ACC112 (cell line): ENCODE results near the gene DBF4B.
"Not testable (repeated sequence)": the region's sequence is repeated elsewhere in the genome, so short reads cannot be mapped to it uniquely, and the experiment has no call there.

Experiments used
- H2AFZ ChIP-seq: fragments of 200-600 bp; sonication (generic); one replicate; pipeline ENCODE4 v1.6.0; 2017; ENCODE audit warnings: antibody characterized with exemption, low read length; ENCODE audit not compliant: unreplicated experiment
- H3K27ac ChIP-seq: fragments of 200-600 bp; sonication (generic); 2 replicates; pipeline ENCODE4 v1.5.1; 2014; ENCODE audit warnings: low read depth, mild to moderate bottlenecking, antibody characterized with exemption, low read length, moderate library complexity
- H3K27me3 ChIP-seq: fragments of 200-600 bp; sonication (generic); 2 replicates; pipeline ENCODE4 v1.6.1; 2014; ENCODE audit warnings: mild to moderate bottlenecking, antibody characterized with exemption, low read length, moderate library complexity, mixed read lengths; ENCODE audit not compliant: insufficient read depth
- H3K36me3 ChIP-seq: fragments of 200-600 bp; sonication (generic); 2 replicates; pipeline ENCODE4 v1.6.1; 2016; ENCODE audit warnings: mild to moderate bottlenecking, antibody characterized with exemption, low read length, moderate library complexity, mixed read lengths; ENCODE audit not compliant: insufficient read depth
- H3K4me1 ChIP-seq: fragments of 200-600 bp; sonication (generic); one replicate; pipeline ENCODE4 v1.6.1; 2016; ENCODE audit warnings: low read length, mixed read lengths; ENCODE audit not compliant: insufficient read depth, unreplicated experiment, control insufficient read depth
- H3K4me3 ChIP-seq: fragments of 200-600 bp; sonication (generic); 2 replicates; pipeline ENCODE4 v1.5.1; 2014; ENCODE audit warnings: mild to moderate bottlenecking, low read depth, low read length
- H3K79me2 ChIP-seq: fragments of 200-600 bp; sonication (generic); one replicate; pipeline ENCODE4 v1.6.0; 2016; ENCODE audit warnings: low read length; ENCODE audit not compliant: control insufficient read depth, unreplicated experiment, insufficient read depth

DBF4B gene

DNA sequence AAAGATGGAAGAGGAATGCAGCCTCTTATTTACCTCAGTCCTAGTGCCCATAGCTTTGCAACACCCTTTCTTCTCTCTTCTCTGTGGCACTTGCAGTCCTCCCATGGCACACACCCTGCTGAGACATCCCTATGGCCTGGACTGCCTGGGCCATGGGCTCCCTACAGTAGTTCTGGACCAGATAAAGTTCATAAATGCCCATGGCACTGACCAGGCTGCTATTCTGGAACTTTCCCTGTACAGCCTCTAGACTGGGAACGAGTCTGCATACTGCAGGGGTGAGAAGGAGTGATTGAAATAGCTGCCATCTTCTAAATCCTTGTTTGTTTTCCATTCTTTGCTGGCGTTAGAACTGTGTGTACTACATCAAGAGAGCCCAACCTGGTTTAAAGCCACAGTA is 25.8 kb downstream of the DBF4B start:
- H3K79me2 ChIP-seq = no peaks in the 10 kb centered on the region
- no peak overlapping the region for H2AFZ ChIP-seq
- H3K27me3 ChIP-seq = no peaks in the 10 kb centered on the region
- H3K36me3 ChIP-seq = no peaks in the 10 kb centered on the region
- no peak overlapping the region for H3K27ac ChIP-seq
- no peak overlapping the region for H3K4me3 ChIP-seq
- H3K4me1 ChIP-seq = no peaks in the 10 kb centered on the region

DNA sequence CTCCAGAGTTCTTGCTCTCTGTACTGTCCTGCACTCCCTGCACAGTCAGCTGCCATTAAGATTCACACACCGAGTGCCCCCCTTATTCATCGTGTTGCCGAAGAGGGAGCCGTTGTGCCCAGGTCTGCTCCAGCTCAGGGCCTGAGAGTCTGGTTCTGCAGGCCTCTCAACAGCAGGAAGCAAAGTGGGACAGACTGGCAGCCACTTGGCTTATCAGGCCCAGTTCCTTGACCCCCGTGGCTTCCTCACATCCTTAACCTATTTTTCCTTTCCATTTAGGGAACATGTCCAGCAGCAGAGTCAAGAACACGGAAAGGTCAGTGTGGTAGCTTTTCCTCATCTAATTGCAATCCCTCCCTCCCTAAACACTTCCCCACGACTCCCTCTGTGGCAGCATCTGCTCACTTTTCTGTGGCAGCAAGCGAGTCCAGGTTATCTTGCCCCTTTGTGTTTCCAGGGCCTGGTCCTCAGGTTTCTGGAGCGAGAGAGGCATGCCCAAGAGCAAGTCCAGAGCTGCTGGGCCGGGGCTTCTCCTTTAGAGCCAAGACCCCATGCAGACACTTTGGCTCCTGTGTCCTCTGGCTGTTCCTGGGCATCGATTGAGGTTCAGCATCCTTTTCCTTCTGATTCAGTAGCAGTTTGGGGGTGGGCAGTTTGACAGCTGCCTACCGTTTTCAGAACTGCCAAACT is 28.2 kb downstream of the DBF4B start:
- H3K27me3 ChIP-seq = no peaks in the 10 kb centered on the region
- no peak overlapping the region for H3K27ac ChIP-seq
- H3K4me3 ChIP-seq = no peak overlapping the region
- no peak overlapping the region for H2AFZ ChIP-seq
- H3K4me1 ChIP-seq = no peaks in the 10 kb centered on the region
- no peaks in the 10 kb centered on the region for H3K79me2 ChIP-seq
- H3K36me3 ChIP-seq = peaks cover 2% of the 10 kb centered on the region; the same call in 1 of the 2 replicates

DNA sequence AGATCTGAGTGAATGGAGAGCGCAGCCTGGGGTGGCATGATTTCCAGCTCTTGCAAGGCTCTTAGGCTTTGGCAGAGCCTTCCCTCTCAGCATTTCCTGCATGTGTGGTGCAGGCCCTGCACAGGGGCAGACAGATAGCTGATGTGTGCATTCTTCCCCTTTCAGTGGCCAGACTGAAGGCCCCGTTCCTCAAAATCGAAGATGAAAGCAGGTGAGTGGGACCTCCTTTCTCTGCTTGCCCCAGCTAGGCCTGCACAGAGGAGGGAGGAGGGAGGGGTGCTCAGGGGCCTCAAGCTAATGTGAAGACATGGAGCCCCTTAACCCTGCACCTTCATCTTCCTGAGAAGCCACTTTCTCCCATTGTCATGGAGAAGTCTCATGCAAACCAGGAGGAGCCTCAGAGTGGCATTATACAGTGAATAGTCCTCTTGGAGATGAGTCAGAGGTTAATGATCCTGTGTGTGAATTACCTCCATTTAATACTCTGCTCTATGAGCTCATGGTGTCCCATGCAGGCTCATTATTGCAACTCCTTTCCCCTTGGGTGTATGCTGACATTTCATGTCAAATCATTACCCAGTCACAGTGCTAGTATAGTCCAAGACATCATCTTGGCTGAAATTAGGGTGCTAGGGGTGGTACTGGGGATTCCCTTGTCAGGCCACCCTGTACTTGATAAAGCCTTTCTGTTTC is 29.9 kb downstream of the DBF4B start:
- Histone ChIP-seq H3K27me3 (no peaks in the 10 kb centered on the region), H3K4me1 (no peaks in the 10 kb centered on the region), H3K36me3 (peaks cover 2% of the 10 kb centered on the region; the same call in 1 of the 2 replicates), H2AFZ (no peak overlapping the region), H3K79me2 (no peaks in the 10 kb centered on the region), H3K4me3 (no peak overlapping the region), H3K27ac (no peak overlapping the region)

DNA sequence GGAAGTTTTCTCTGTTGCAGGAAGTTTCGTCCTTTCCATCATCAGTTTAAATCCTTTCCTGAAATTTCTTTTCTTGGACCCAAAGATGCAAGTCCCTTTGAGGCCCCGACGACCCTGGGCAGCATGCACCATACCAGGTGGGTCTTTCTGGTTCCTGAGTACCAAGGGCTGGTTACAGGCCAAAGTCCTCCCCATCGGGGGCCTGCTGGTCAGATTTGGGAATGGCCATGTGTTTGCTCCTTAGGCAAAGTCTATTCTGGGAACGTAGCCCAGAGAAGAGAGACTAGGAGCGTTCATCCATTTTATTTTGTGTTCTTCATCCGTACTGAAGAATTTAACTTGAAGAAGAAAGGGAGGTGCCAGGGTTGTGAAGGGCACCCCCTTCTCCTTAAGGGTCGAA is 32.9 kb downstream of the DBF4B start:
- Histone ChIP-seq H3K27me3 (no peaks in the 10 kb centered on the region), H3K27ac (no peak overlapping the region), H3K4me3 (no peak overlapping the region), H2AFZ (no peak overlapping the region), H3K79me2 (no peaks in the 10 kb centered on the region), H3K36me3 (peaks cover 2% of the 10 kb centered on the region; the same call in 1 of the 2 replicates), H3K4me1 (no peaks in the 10 kb centered on the region)

DNA sequence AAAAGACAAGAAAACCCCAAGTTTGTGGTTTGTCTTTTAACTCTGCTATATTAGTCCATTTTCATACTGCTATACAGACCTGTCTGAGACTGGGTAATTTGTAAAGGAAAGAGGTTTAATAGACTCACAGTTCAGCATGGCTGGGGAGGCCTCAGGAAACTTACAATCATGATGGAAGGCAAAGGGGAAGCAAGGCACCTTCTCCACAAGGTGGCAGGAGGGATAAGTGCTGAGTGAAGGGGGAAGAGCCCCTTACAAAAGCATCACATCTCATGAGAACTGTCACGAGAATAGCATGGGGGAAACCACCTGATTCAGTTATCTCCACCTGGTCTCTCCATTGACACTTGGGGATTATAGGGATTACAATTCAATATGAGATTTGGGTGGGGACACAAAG is 36.8 kb downstream of the DBF4B start:
- Histone ChIP-seq H3K27ac (no peak overlapping the region), H3K79me2 (no peaks in the 10 kb centered on the region), H3K27me3 (no peaks in the 10 kb centered on the region), H3K4me3 (no peak overlapping the region), H2AFZ (no peak overlapping the region), H3K4me1 (no peaks in the 10 kb centered on the region), H3K36me3 (peaks cover 2% of the 10 kb centered on the region; the same call in 1 of the 2 replicates)

DNA sequence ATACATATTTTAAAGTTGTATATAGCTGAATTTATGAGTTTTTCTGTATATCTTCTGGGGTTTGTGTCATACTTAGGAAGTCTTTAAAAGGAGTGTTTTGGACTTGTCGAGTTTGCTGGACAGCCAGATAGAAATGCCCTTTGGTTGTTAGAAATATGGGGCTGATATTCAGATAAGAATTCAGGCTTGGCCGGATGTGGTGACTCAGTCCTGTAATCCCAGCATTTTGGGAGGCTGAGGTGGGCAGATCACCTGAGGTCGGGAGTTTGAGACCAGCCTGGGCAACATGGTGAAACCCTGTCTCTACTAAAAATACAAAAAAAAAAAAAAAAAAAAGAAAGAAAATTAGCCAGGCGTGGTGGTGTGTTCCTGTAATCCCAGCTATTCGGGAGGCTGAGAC is 37.3 kb downstream of the DBF4B start:
- not testable (repeated sequence) for H3K4me3 ChIP-seq, H3K4me1 ChIP-seq, H3K27me3 ChIP-seq, H2AFZ ChIP-seq, H3K27ac ChIP-seq, H3K36me3 ChIP-seq, H3K79me2 ChIP-seq

DNA sequence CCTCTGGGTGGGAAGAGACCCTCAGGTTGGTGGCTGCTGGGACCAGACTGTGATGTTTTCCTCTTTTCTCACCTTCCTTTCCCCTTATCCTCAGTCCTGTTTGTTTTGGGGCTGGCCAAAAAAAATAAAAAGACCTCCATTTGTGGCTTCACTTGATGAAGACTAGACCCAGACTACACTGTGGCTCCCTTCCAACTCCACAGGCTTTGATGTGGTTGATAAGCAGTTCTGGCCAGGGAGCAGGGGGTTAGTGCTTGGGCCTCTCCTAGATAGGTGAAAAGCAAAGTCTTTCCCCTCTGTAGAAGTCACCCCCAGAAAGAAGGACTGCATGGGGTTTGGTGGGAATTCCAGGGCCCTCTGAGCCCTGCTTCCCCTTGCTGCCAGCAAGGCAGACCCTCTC is 39.1 kb downstream of the DBF4B start:
- Histone ChIP-seq H3K36me3 (no peaks in the 10 kb centered on the region), H3K27me3 (no peaks in the 10 kb centered on the region), H3K4me1 (no peaks in the 10 kb centered on the region), H3K79me2 (no peaks in the 10 kb centered on the region), H3K4me3 (no peak overlapping the region), H3K27ac (no peak overlapping the region), H2AFZ (no peak overlapping the region)

DNA sequence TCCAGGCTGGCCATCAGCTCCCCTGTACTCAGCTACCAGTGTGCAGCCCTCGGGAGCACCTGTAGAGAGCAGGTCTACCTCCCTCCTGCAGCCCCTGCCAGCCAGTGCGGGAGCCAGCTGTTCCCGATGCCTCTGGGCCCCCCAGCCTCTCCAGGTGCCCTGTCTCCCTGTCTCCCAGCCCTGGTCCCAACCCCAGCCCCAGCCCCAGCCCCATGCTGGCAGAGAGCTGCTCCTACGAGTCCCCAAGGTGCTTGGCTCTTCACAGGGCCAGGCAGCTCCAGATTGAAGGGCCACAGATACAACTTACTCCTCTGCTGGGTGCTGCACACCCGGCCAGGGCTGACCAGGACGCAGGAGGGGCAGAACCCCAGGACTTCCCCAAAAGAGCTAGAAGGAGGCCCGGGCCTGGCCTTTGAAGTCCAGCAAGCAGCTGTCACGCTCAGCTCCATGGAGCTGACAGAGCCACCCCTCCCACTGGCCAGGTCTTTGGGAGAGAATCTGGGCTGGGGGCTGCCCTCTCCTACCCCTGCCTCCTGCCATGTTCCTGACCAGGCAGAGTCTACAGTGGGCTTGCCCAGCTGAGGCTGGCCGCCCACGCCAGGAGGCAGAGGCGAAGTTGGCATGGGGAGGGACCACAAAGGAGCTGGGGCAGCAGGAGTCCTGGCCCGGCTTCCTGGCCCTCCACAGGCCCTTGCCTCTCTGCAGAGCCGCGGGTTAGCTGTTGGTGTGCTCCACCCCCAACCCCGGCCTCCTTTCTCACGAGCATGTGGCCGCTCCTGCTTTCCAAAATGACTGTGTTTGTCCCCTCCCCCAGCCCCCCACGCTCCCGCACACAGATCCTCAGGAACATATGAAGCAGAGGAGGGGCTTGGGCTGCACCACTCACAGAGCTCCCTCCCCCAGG is 40.9 kb downstream of the DBF4B start:
- H3K79me2 ChIP-seq = no peaks in the 10 kb centered on the region
- H3K36me3 ChIP-seq = no peaks in the 10 kb centered on the region

DNA sequence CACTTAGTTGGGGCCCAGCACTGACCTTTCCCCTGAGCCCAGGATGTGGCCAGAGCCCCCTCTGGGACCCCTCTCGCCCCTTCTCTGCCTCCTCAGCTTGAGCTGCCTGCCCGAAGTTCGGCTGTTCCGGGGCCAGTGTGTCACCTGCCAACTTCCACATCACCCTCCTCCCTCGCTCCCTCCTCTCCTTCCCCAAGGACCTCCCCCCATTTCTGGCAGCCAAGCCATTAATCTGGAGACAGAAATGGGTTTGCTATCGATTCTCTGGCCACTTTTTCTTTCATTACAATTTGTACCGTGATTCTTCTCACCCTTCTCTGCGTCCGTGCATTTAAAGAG is 41.5 kb downstream of the DBF4B start:
- Histone ChIP-seq H3K36me3 (no peaks in the 10 kb centered on the region), H2AFZ (no peak overlapping the region), H3K4me3 (no peak overlapping the region), H3K79me2 (no peaks in the 10 kb centered on the region), H3K27ac (no peak overlapping the region), H3K4me1 (no peaks in the 10 kb centered on the region), H3K27me3 (no peaks in the 10 kb centered on the region)

More for the DNA sequence above, 40.9 kb downstream of the DBF4B start:
- H3K4me3 ChIP-seq = no peak overlapping the region
- H3K27me3 ChIP-seq = no peaks in the 10 kb centered on the region
- no peak overlapping the region for H3K27ac ChIP-seq
- H3K4me1 ChIP-seq = no peaks in the 10 kb centered on the region
- no peak overlapping the region for H2AFZ ChIP-seq

DNA sequence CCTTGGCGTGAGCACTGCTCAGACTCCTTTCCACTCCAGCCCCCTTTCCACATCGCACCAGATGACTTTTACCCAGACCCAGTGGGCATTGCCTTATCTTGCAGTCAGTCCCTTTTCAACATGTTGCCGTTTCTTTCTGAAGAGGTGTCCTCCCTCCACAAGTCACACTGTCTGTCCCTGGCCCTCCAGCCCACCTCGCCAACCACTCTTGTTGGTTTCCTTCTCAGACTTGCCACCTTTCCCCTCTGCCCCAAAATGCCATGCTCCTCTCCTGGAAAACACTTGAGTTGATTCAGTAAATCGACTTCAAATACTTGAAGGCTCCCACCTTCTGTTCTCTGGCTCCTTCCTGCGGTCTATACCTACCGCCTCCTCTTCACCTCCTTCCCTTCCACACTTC is 42.9 kb downstream of the DBF4B start:
- no peak overlapping the region for H3K27ac ChIP-seq
- no peak overlapping the region for H2AFZ ChIP-seq
- no peaks in the 10 kb centered on the region for H3K79me2 ChIP-seq
- H3K4me3 ChIP-seq = no peak overlapping the region
- no peaks in the 10 kb centered on the region for H3K27me3 ChIP-seq
- no peaks in the 10 kb centered on the region for H3K36me3 ChIP-seq
- no peaks in the 10 kb centered on the region for H3K4me1 ChIP-seq
